Measurements from ENCODE around the gene ARHGAP33.

The ARHGAP33 gene

GRCh38 chr19:35780717-35781116 is 5.4 kb downstream of the ARHGAP33 start:
- Histone ChIP-seq H4K20me1 (ENCODE audit: insufficient read depth, low read length) (no peaks in the 10 kb centered on the region), H3K4me3 (ENCODE audit: low read length) (no peak overlapping the region), H3K4me2 (ENCODE audit: low read length) (no peak overlapping the region), H3K9ac (ENCODE audit: low read length) (no peak overlapping the region), H3K27ac (ENCODE audit: low read length) (no peak overlapping the region), H3K4me1 (ENCODE audit: low read length) (peaks cover 33% of the 10 kb centered on the region), H3K9me3 (ENCODE audit: insufficient read depth, low read length) (no peaks in the 10 kb centered on the region), H3K27me3 (ENCODE audit: low read depth, low read length) (no peaks in the 10 kb centered on the region), H3K36me3 (replicated peaks; ENCODE audit: low read depth, low read length) (no peaks in the 10 kb centered on the region), H2AFZ (ENCODE audit: low read depth, low read length) (no peak overlapping the region), H3K79me2 (ENCODE audit: low read length) (no peaks in the 10 kb centered on the region)
- TF ChIP-seq EZH2phosphoT487 (IDR thresholded peaks at IDR 0.05; ENCODE audit: low read depth) (no peak), CTCF (IDR thresholded peaks at IDR 0.05; ENCODE audit: low read depth, low read length) (no peak)

GRCh38 chr19:35781650-35782049 is 6.3 kb downstream of the ARHGAP33 start:
- H3K9me3 ChIP-seq (ENCODE audit: insufficient read depth, low read length), result no peaks in the 10 kb centered on the region
- no peaks in the 10 kb centered on the region for H3K79me2 ChIP-seq (ENCODE audit: low read length)
- no peak overlapping the region for H3K9ac ChIP-seq (ENCODE audit: low read length)

GRCh38 chr19:35782589-35782988 is 7.2 kb downstream of the ARHGAP33 start:
- peak overlapping the region; percentile 27; the same call in 1 of the 2 replicates for H3K4me2 ChIP-seq (ENCODE audit: low read length)

More at GRCh38 chr19:35781650-35782049, 6.3 kb downstream of the ARHGAP33 start:
- TF ChIP-seq EZH2phosphoT487 (IDR thresholded peaks at IDR 0.05; ENCODE audit: low read depth) (no peak), CTCF (IDR thresholded peaks at IDR 0.05; ENCODE audit: low read depth, low read length) (no peak)
- Histone ChIP-seq H3K27me3 (ENCODE audit: low read depth, low read length) (no peaks in the 10 kb centered on the region), H3K27ac (ENCODE audit: low read length) (no peak overlapping the region), H2AFZ (ENCODE audit: low read depth, low read length) (no peak overlapping the region), H3K4me2 (ENCODE audit: low read length) (no peak overlapping the region), H3K4me1 (ENCODE audit: low read length) (peaks cover 26% of the 10 kb centered on the region), H4K20me1 (ENCODE audit: insufficient read depth, low read length) (no peaks in the 10 kb centered on the region), H3K36me3 (replicated peaks; ENCODE audit: low read depth, low read length) (no peaks in the 10 kb centered on the region), H3K4me3 (ENCODE audit: low read length) (no peak overlapping the region)

More at GRCh38 chr19:35782589-35782988, 7.2 kb downstream of the ARHGAP33 start:
- no peaks in the 10 kb centered on the region for H3K36me3 ChIP-seq (replicated peaks; ENCODE audit: low read depth, low read length)
- no peak overlapping the region for H3K27ac ChIP-seq (ENCODE audit: low read length)
- H3K4me3 ChIP-seq (ENCODE audit: low read length), result no peak overlapping the region
- TF ChIP-seq CTCF (IDR thresholded peaks at IDR 0.05; ENCODE audit: low read depth, low read length) (no peak), EZH2phosphoT487 (IDR thresholded peaks at IDR 0.05; ENCODE audit: low read depth) (no peak)
- H3K27me3 ChIP-seq (ENCODE audit: low read depth, low read length), result no peaks in the 10 kb centered on the region
- H3K9ac ChIP-seq (ENCODE audit: low read length), result no peak overlapping the region
- H3K79me2 ChIP-seq (ENCODE audit: low read length), result no peaks in the 10 kb centered on the region
- peaks cover 25% of the 10 kb centered on the region for H3K4me1 ChIP-seq (ENCODE audit: low read length)
- no peaks in the 10 kb centered on the region for H4K20me1 ChIP-seq (ENCODE audit: insufficient read depth, low read length)
- H3K9me3 ChIP-seq (ENCODE audit: insufficient read depth, low read length), result no peaks in the 10 kb centered on the region
- H2AFZ ChIP-seq (ENCODE audit: low read depth, low read length), result no peak overlapping the region

Data from OCI-LY3 (cell line).